ENCODE results near the gene ZNF335.
"Not testable (repeated sequence)": the region's sequence is repeated elsewhere in the genome, so short reads cannot be mapped to it uniquely, and the experiment has no call there.

ZNF335 gene

GRCh38 chr20:45901332-45901731 lies 70.7 kb downstream of the ZNF335 start:
- not testable (repeated sequence) for H3K27ac ChIP-seq (ENCODE audit: low read depth, low read length); H3K4me3 ChIP-seq (ENCODE audit: low read depth in 1 of 2, low read length in 2 of 2); H3K27me3 ChIP-seq (ENCODE audit: control insufficient read depth in 1 of 2, insufficient read depth in 2 of 2, low read length in 2 of 2); H3K4me1 ChIP-seq (ENCODE audit: insufficient read depth, low read length); H3K9ac ChIP-seq (ENCODE audit: low read length); H3K9me3 ChIP-seq (ENCODE audit: low read length)
- peaks cover 48% of the 10 kb centered on the region for H3K36me3 ChIP-seq (ENCODE audit: insufficient read depth, low read length)

DNA sequence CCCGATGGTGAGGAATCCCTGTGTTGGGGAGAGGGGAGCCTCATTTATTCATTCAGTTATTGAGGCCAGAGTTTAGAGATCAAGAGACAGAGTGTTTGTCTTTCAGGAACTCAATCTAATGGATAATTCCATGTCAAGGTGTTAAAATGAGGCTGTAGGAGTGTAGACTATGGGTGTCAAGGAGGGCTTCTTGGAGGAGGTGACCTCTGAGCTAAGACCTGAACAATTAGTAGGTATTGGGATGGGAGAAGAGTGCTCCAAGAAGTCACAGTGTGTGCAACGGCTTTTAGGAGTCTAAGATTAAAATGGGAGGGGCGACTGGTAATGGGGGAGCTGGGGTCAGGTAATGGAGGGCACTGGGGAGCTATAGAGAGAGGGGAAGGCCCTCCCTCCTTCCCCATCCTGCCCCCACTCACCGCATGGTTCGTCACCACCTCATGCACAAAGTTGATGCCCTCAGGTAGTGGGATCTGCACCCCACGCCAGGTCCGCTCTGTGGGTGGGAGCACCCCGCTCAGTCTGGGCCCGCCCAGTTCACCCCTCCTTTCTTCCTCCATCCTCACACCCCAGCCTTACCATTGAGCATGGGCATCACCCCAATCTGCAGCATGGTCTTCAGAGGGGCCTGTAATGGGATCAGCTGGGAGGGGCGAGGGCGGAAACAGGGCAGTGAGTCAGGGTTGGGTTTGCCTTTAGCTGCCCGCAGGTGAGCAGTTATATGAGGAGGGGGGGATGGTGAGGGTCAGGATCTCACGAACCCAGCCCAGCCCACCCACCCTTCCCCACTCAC lies 72.8 kb downstream of the ZNF335 start:
- Histone ChIP-seq H3K36me3 (ENCODE audit: insufficient read depth, low read length) (peaks cover 48% of the 10 kb centered on the region), H3K27me3 (ENCODE audit: control insufficient read depth in 1 of 2, insufficient read depth in 2 of 2, low read length in 2 of 2) (no peaks in the 10 kb centered on the region), H3K27ac (ENCODE audit: low read depth, low read length) (no peak overlapping the region), H3K4me3 (ENCODE audit: low read depth in 1 of 2, low read length in 2 of 2) (no peak overlapping the region), H3K9ac (ENCODE audit: low read length) (no peak overlapping the region), H3K9me3 (ENCODE audit: low read length) (no peaks in the 10 kb centered on the region), H3K4me1 (ENCODE audit: insufficient read depth, low read length) (no peaks in the 10 kb centered on the region)

Measured in muscle layer of colon (tissue), 2 donors.